OCI-LY7 (cell line): ENCODE data around the gene INSRR.

Experiments used
- EZH2phosphoT487 ChIP-seq: fragments of 200-600 bp; sonication (generic); IDR thresholded peaks from 2 replicates; pipeline ENCODE4 v1.6.1; 2018; ENCODE audit warnings: low read depth, borderline replicate concordance, mild to moderate bottlenecking, mixed run types, antibody characterized with exemption, low read length, moderate library complexity, mixed read lengths
- TF ChIP-seq, protein P1 (sequence below): fragments of 200-600 bp; sonication (generic); conservative IDR thresholded peaks from 2 replicates; pipeline ENCODE4 v1.5.1; 2014; ENCODE audit warnings: mild to moderate bottlenecking, antibody characterized with exemption, low read length, moderate library complexity, mixed read lengths

- TF ChIP-seq, protein P1, sequence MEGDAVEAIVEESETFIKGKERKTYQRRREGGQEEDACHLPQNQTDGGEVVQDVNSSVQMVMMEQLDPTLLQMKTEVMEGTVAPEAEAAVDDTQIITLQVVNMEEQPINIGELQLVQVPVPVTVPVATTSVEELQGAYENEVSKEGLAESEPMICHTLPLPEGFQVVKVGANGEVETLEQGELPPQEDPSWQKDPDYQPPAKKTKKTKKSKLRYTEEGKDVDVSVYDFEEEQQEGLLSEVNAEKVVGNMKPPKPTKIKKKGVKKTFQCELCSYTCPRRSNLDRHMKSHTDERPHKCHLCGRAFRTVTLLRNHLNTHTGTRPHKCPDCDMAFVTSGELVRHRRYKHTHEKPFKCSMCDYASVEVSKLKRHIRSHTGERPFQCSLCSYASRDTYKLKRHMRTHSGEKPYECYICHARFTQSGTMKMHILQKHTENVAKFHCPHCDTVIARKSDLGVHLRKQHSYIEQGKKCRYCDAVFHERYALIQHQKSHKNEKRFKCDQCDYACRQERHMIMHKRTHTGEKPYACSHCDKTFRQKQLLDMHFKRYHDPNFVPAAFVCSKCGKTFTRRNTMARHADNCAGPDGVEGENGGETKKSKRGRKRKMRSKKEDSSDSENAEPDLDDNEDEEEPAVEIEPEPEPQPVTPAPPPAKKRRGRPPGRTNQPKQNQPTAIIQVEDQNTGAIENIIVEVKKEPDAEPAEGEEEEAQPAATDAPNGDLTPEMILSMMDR: peak; percentile 71
- no peak for TF ChIP-seq EZH2phosphoT487
Observed at GRCh38 chr1:156813750-156814570, 45.0 kb downstream of the INSRR start.
